ENCODE measurements around the gene ROBO1.

Gene ROBO1

DNA sequence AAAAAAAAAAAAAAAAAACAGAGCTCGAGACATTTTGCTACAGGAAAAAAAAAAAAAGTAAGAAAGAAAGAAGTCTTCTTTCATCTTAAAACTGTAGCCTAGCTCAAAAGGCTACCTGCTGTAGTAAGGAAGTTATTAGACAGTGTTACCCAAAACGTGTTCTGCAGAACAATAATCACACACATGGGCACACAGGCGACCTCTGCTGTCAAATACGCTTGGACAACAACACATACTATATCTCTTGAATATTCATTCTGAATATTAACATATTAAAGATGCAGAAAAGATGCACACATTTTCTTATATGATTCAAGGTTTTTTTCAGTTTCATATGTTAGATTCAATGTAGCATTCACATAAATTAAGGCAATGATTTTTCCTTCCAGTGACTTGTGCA, 215.8 kb downstream of the ROBO1 start:
- H3K4me3 Mint-ChIP-seq = no peak overlapping the region
- no peak for DNase-seq
- H3K9me3 Mint-ChIP-seq = no peaks in the 10 kb centered on the region
- peaks cover 5% of the 10 kb centered on the region for H3K27me3 Mint-ChIP-seq (ENCODE audit: low read depth, poor library complexity)
- TF ChIP-seq, protein P1, sequence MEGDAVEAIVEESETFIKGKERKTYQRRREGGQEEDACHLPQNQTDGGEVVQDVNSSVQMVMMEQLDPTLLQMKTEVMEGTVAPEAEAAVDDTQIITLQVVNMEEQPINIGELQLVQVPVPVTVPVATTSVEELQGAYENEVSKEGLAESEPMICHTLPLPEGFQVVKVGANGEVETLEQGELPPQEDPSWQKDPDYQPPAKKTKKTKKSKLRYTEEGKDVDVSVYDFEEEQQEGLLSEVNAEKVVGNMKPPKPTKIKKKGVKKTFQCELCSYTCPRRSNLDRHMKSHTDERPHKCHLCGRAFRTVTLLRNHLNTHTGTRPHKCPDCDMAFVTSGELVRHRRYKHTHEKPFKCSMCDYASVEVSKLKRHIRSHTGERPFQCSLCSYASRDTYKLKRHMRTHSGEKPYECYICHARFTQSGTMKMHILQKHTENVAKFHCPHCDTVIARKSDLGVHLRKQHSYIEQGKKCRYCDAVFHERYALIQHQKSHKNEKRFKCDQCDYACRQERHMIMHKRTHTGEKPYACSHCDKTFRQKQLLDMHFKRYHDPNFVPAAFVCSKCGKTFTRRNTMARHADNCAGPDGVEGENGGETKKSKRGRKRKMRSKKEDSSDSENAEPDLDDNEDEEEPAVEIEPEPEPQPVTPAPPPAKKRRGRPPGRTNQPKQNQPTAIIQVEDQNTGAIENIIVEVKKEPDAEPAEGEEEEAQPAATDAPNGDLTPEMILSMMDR (IDR thresholded peaks at IDR 0.05) = no peak
- no peak overlapping the region for H3K27ac Mint-ChIP-seq
- no peaks in the 10 kb centered on the region for H3K36me3 Mint-ChIP-seq (ENCODE audit: low read depth)
- no peaks in the 10 kb centered on the region for H3K4me1 Mint-ChIP-seq

DNA sequence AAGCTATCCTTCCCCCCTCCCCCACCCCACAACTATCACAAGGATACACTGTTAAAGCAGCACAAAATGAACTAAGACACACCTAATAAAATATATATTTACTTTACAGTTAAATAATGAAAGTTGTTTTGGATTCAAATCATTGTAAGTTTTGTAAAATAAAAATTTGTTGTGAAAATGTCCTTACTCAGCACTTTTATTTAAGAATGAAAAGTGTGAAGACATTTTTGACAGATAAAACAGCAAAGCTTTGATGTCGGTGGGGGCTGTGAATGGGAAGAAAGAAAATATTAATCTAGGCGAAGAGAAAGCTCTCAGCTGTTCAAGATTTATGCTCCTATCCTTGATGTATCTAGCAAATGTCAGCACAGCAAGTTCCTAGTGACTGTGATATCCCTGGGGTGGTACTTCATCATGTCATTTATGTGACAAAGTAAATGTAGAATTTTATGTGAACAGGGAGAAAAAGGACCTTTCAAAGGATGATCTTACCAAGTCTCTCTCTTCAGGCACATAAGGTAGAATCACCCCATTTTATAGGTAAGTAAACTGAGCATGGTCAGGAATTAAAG, 216.4 kb downstream of the ROBO1 start:
- TF ChIP-seq, protein P1 (IDR thresholded peaks at IDR 0.05) = no peak
- Mint-ChIP-seq H3K36me3 (ENCODE audit: low read depth) (no peaks in the 10 kb centered on the region), H3K4me3 (no peak overlapping the region), H3K27ac (no peak overlapping the region), H3K27me3 (ENCODE audit: low read depth, poor library complexity) (peaks cover 5% of the 10 kb centered on the region), H3K4me1 (no peaks in the 10 kb centered on the region), H3K9me3 (no peaks in the 10 kb centered on the region)
- DNase-seq = no peak

DNA sequence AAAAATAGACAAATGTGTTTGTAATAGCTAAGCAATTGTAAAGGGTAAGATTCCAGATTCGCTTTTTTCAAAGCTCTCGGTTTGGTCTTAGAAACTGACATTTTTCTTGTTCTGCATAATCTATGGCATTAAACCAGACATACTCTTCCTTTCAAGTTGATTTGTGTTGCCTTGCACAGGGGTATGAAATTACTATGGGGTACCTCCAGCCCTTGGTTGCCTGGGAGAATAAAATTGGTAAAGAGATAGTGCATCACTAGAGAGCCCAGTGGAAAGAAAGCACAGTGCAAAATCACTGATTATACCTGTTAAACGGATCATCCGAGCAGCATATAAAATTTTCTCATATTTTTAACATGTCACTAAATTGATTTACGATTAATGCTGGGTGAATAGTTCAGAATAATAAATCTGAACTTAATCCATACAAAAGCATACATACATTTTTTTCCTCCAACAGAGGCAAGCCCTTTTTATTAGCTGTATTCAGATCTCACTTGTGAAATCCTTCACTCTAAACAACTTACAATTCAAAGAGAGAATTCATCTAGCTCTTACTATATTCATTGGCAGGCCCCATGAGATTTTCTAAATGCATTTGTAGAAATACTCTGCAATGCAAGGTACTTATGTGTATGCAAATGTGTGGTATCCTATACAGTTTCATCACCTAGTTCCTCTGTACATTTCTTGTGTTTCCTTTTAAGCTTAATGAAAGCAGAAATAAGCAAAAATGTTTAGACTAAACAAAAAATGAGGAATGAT, 224.4 kb downstream of the ROBO1 start:
- DNase-seq = no peak
- no peaks in the 10 kb centered on the region for H3K27me3 Mint-ChIP-seq (ENCODE audit: low read depth, poor library complexity)
- H3K27ac Mint-ChIP-seq = no peak overlapping the region
- H3K4me3 Mint-ChIP-seq = no peak overlapping the region
- H3K9me3 Mint-ChIP-seq = no peaks in the 10 kb centered on the region
- no peaks in the 10 kb centered on the region for H3K4me1 Mint-ChIP-seq
- H3K36me3 Mint-ChIP-seq (ENCODE audit: low read depth) = no peaks in the 10 kb centered on the region
- TF ChIP-seq, protein P1 (IDR thresholded peaks at IDR 0.05) = no peak

DNA sequence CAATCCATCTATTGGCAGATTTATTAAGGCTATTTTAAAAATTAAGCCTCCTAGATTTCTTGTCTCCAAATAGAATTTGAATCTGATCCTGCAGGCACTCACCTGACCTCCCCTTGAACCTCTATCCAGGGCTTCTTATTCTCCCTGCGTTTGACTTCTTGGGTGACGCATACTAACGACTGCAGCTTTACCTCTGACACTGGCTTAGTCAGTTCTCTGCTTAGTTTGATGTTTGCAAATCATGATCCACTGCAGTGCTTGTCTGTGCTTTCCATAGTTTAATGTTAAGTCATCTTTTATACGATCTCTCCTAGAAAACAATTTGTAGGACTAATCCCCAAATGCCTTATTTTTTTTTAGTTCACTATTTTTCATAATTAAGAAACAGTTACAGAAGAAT, 233.1 kb downstream of the ROBO1 start:
- no peak for DNase-seq
- no peaks in the 10 kb centered on the region for H3K36me3 Mint-ChIP-seq (ENCODE audit: low read depth)
- no peaks in the 10 kb centered on the region for H3K9me3 Mint-ChIP-seq
- TF ChIP-seq, protein P1 (IDR thresholded peaks at IDR 0.05) = no peak
- H3K27me3 Mint-ChIP-seq (ENCODE audit: low read depth, poor library complexity) = peaks cover 3% of the 10 kb centered on the region
- no peak overlapping the region for H3K4me3 Mint-ChIP-seq
- H3K4me1 Mint-ChIP-seq = peaks cover 8% of the 10 kb centered on the region
- H3K27ac Mint-ChIP-seq = no peak overlapping the region

DNA sequence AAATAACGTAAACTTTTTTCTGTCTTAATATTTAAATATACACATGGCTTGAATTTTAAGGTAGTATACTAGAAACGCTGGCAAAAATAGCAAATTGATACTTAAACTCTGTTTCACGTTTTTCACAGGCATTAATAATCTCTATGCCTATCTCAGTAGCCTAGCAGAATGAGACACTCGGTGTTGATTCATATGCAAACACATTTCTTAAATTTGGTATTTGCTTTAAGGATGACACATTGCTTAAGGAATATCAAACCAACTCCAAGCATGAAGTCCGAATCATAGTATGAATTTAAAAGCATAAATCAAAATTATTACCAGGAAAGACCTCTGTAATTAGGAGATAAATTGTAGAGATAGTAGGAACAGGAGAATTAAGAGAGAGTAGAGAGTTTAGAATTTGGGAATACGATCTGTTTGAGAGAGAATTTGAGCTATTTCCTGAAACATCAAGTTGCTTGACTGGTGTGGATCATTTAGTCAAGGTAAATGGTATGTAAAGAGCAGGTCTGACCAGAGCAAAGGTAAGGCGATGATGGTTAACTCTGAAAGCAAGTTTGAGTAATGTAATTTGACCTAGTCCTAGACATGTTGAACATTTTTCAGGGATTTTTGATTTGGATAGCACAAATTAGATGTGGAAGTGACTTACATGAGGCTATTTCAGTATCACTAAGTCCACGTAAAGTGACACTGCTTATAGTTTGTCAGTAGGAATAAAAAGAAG, 236.1 kb downstream of the ROBO1 start:
- Mint-ChIP-seq H3K4me3 (no peak overlapping the region), H3K4me1 (peaks cover 13% of the 10 kb centered on the region), H3K27me3 (ENCODE audit: low read depth, poor library complexity) (peaks cover 3% of the 10 kb centered on the region), H3K27ac (peak overlapping the region; percentile 43), H3K36me3 (ENCODE audit: low read depth) (no peaks in the 10 kb centered on the region), H3K9me3 (no peaks in the 10 kb centered on the region)
- DNase-seq = no peak
- TF ChIP-seq, protein P1 (IDR thresholded peaks at IDR 0.05) = no peak
